ENCODE measurements around the gene TXLNB. TPM values are rescaled to one million over a fixed set of nuclear protein-coding genes. Genes with fewer than 3 reads are reported as not detected.
A peak's percentile ranks its signal among the peaks of the same experiment; 100 is the strongest.

Gene TXLNB
- total RNA-seq, 1 experiment from 2014 or later = 16.3 TPM

- no peaks in the 10 kb centered on the region for H3K36me3 ChIP-seq (ENCODE audit: insufficient read depth, low read length)
- peak; percentile 90 for DNase-seq
- H3K27me3 ChIP-seq (ENCODE audit: low read length) = no peaks in the 10 kb centered on the region
- H2AFZ ChIP-seq (ENCODE audit: low read length) = peak overlapping the region; percentile 29; the same call in 1 of the 2 replicates
- no peaks in the 10 kb centered on the region for H3K9me2 ChIP-seq (replicated peaks; ENCODE audit: insufficient read depth, low read length)
- H3K4me1 ChIP-seq (ENCODE audit: low read length) = peaks cover 53% of the 10 kb centered on the region
- peak overlapping the region; percentile 90 for H3K27ac ChIP-seq (ENCODE audit: low read length)
- no peaks in the 10 kb centered on the region for H3K79me2 ChIP-seq (ENCODE audit: low read length)
- no peaks in the 10 kb centered on the region for H3K9me3 ChIP-seq (ENCODE audit: low read length)
- H3K9ac ChIP-seq (ENCODE audit: low read length) = peak overlapping the region; percentile 63
- H4K20me1 ChIP-seq (ENCODE audit: insufficient read depth, low read depth, low read length) = no peaks in the 10 kb centered on the region
- peak overlapping the region; percentile 62 for H3K4me2 ChIP-seq (ENCODE audit: low read depth, low read length, poor library complexity, severe bottlenecking)
- peak overlapping the region; percentile 56 for H3K4me3 ChIP-seq (ENCODE audit: low read length)
Observed at GRCh38 chr6:139323511-139324300, 31.9 kb upstream of the TXLNB start.

GRCh38 chr6:139320081-139320480, 28.3 kb upstream of the TXLNB start:
- Histone ChIP-seq H3K27ac (ENCODE audit: low read length) (peak overlapping the region; percentile 13; the same call in 1 of the 2 replicates), H3K36me3 (ENCODE audit: insufficient read depth, low read length) (no peaks in the 10 kb centered on the region), H3K4me2 (ENCODE audit: low read depth, low read length, poor library complexity, severe bottlenecking) (no peak overlapping the region), H3K79me2 (ENCODE audit: low read length) (no peaks in the 10 kb centered on the region), H2AFZ (ENCODE audit: low read length) (no peak overlapping the region), H4K20me1 (ENCODE audit: insufficient read depth, low read depth, low read length) (no peaks in the 10 kb centered on the region), H3K9me3 (ENCODE audit: low read length) (no peaks in the 10 kb centered on the region), H3K27me3 (ENCODE audit: low read length) (no peaks in the 10 kb centered on the region), H3K9me2 (replicated peaks; ENCODE audit: insufficient read depth, low read length) (no peaks in the 10 kb centered on the region), H3K9ac (ENCODE audit: low read length) (no peak overlapping the region), H3K4me1 (ENCODE audit: low read length) (peaks cover 35% of the 10 kb centered on the region), H3K4me3 (ENCODE audit: low read length) (no peak overlapping the region)
- no peak for DNase-seq

- Histone ChIP-seq H3K4me2 (ENCODE audit: low read depth, low read length, poor library complexity, severe bottlenecking) (no peak overlapping the region), H3K27ac (ENCODE audit: low read length) (peak overlapping the region; percentile 7; the same call in 1 of the 2 replicates)
Observed at GRCh38 chr6:139316622-139317317, 25.0 kb upstream of the TXLNB start.

GRCh38 chr6:139313784-139314545, 22.2 kb upstream of the TXLNB start:
- no peak overlapping the region for H2AFZ ChIP-seq (ENCODE audit: low read length)
- DNase-seq = no peak
- no peaks in the 10 kb centered on the region for H4K20me1 ChIP-seq (ENCODE audit: insufficient read depth, low read depth, low read length)
- H3K27me3 ChIP-seq (ENCODE audit: low read length) = no peaks in the 10 kb centered on the region
- H3K9me3 ChIP-seq (ENCODE audit: low read length) = no peaks in the 10 kb centered on the region
- no peaks in the 10 kb centered on the region for H3K9me2 ChIP-seq (replicated peaks; ENCODE audit: insufficient read depth, low read length)
- H3K36me3 ChIP-seq (ENCODE audit: insufficient read depth, low read length) = no peaks in the 10 kb centered on the region
- H3K4me3 ChIP-seq (ENCODE audit: low read length) = no peak overlapping the region
- peaks cover 30% of the 10 kb centered on the region for H3K4me1 ChIP-seq (ENCODE audit: low read length)
- H3K4me2 ChIP-seq (ENCODE audit: low read depth, low read length, poor library complexity, severe bottlenecking) = no peak overlapping the region
- H3K27ac ChIP-seq (ENCODE audit: low read length) = peak overlapping the region; percentile 16; the same call in 1 of the 2 replicates
- H3K9ac ChIP-seq (ENCODE audit: low read length) = no peak overlapping the region
- H3K79me2 ChIP-seq (ENCODE audit: low read length) = no peaks in the 10 kb centered on the region

More at GRCh38 chr6:139316622-139317317, 25.0 kb upstream of the TXLNB start:
- no peaks in the 10 kb centered on the region for H3K27me3 ChIP-seq (ENCODE audit: low read length)
- no peaks in the 10 kb centered on the region for H3K9me2 ChIP-seq (replicated peaks; ENCODE audit: insufficient read depth, low read length)
- no peak overlapping the region for H3K9ac ChIP-seq (ENCODE audit: low read length)
- H3K9me3 ChIP-seq (ENCODE audit: low read length) = no peaks in the 10 kb centered on the region
- no peak overlapping the region for H2AFZ ChIP-seq (ENCODE audit: low read length)
- no peaks in the 10 kb centered on the region for H4K20me1 ChIP-seq (ENCODE audit: insufficient read depth, low read depth, low read length)
- no peak for DNase-seq
- no peak overlapping the region for H3K4me3 ChIP-seq (ENCODE audit: low read length)
- no peaks in the 10 kb centered on the region for H3K79me2 ChIP-seq (ENCODE audit: low read length)
- H3K36me3 ChIP-seq (ENCODE audit: insufficient read depth, low read length) = no peaks in the 10 kb centered on the region
- H3K4me1 ChIP-seq (ENCODE audit: low read length) = peaks cover 16% of the 10 kb centered on the region; the same call in 1 of the 2 replicates

GRCh38 chr6:139313229-139313628, 21.4 kb upstream of the TXLNB start:
- Histone ChIP-seq H3K27me3 (ENCODE audit: low read length) (no peaks in the 10 kb centered on the region), H2AFZ (ENCODE audit: low read length) (no peak overlapping the region), H3K9ac (ENCODE audit: low read length) (no peak overlapping the region), H3K4me2 (ENCODE audit: low read depth, low read length, poor library complexity, severe bottlenecking) (no peak overlapping the region), H3K4me1 (ENCODE audit: low read length) (peaks cover 30% of the 10 kb centered on the region), H3K9me2 (replicated peaks; ENCODE audit: insufficient read depth, low read length) (no peaks in the 10 kb centered on the region), H4K20me1 (ENCODE audit: insufficient read depth, low read depth, low read length) (no peaks in the 10 kb centered on the region), H3K27ac (ENCODE audit: low read length) (no peak overlapping the region), H3K9me3 (ENCODE audit: low read length) (no peaks in the 10 kb centered on the region), H3K36me3 (ENCODE audit: insufficient read depth, low read length) (no peaks in the 10 kb centered on the region), H3K4me3 (ENCODE audit: low read length) (no peak overlapping the region), H3K79me2 (ENCODE audit: low read length) (no peaks in the 10 kb centered on the region)
- no peak for DNase-seq

- Histone ChIP-seq H3K27ac (ENCODE audit: low read length) (peak overlapping the region; percentile 9; the same call in 1 of the 2 replicates), H3K4me1 (ENCODE audit: low read length) (peaks cover 30% of the 10 kb centered on the region), H3K27me3 (ENCODE audit: low read length) (no peaks in the 10 kb centered on the region), H4K20me1 (ENCODE audit: insufficient read depth, low read depth, low read length) (no peaks in the 10 kb centered on the region), H3K9me3 (ENCODE audit: low read length) (no peaks in the 10 kb centered on the region), H2AFZ (ENCODE audit: low read length) (no peak overlapping the region), H3K79me2 (ENCODE audit: low read length) (no peaks in the 10 kb centered on the region), H3K4me2 (ENCODE audit: low read depth, low read length, poor library complexity, severe bottlenecking) (no peak overlapping the region), H3K4me3 (ENCODE audit: low read length) (no peak overlapping the region), H3K36me3 (ENCODE audit: insufficient read depth, low read length) (no peaks in the 10 kb centered on the region), H3K9me2 (replicated peaks; ENCODE audit: insufficient read depth, low read length) (no peaks in the 10 kb centered on the region), H3K9ac (ENCODE audit: low read length) (no peak overlapping the region)
- DNase-seq = no peak
Observed at GRCh38 chr6:139311831-139312230, 20.0 kb upstream of the TXLNB start.

GRCh38 chr6:139308936-139309603, 17.3 kb upstream of the TXLNB start:
- H3K27me3 ChIP-seq (ENCODE audit: low read length) = no peaks in the 10 kb centered on the region
- H4K20me1 ChIP-seq (ENCODE audit: insufficient read depth, low read depth, low read length) = no peaks in the 10 kb centered on the region
- no peak for DNase-seq
- no peak overlapping the region for H3K4me3 ChIP-seq (ENCODE audit: low read length)
- no peak overlapping the region for H2AFZ ChIP-seq (ENCODE audit: low read length)
- H3K9me2 ChIP-seq (replicated peaks; ENCODE audit: insufficient read depth, low read length) = no peaks in the 10 kb centered on the region
- no peaks in the 10 kb centered on the region for H3K9me3 ChIP-seq (ENCODE audit: low read length)
- H3K36me3 ChIP-seq (ENCODE audit: insufficient read depth, low read length) = no peaks in the 10 kb centered on the region
- no peak overlapping the region for H3K9ac ChIP-seq (ENCODE audit: low read length)
- no peak overlapping the region for H3K4me2 ChIP-seq (ENCODE audit: low read depth, low read length, poor library complexity, severe bottlenecking)
- H3K27ac ChIP-seq (ENCODE audit: low read length) = no peak overlapping the region
- H3K79me2 ChIP-seq (ENCODE audit: low read length) = 0 out of 2 replicates have a peak, but pooled peaks cover 3% of the 10 kb centered on the region
- H3K4me1 ChIP-seq (ENCODE audit: low read length) = peaks cover 23% of the 10 kb centered on the region
